GM12874 (cell line): ENCODE measurements around the gene ADAMTS15.

ENCODE experiments used
- CTCF ChIP-seq: IDR thresholded peaks from 2 replicates; pipeline ENCODE4 v1.5.1; 2011; ENCODE audit warnings: low read depth, mild to moderate bottlenecking, control low read depth, low read length, moderate library complexity; ENCODE audit not compliant: insufficient read depth

ADAMTS15 gene

GRCh38 chr11:130498181-130498580 lies 49.7 kb downstream of the ADAMTS15 start:
- no peak for TF ChIP-seq CTCF

GRCh38 chr11:130499828-130500227 lies 51.4 kb downstream of the ADAMTS15 start:
- no peak for TF ChIP-seq CTCF

GRCh38 chr11:130504317-130504716 lies 55.9 kb downstream of the ADAMTS15 start:
- TF ChIP-seq CTCF, result no peak

- TF ChIP-seq CTCF, result no peak
Observed at GRCh38 chr11:130508913-130509312, 60.5 kb downstream of the ADAMTS15 start.

- no peak for TF ChIP-seq CTCF
Observed at GRCh38 chr11:130509942-130510341, 61.5 kb downstream of the ADAMTS15 start.

- TF ChIP-seq CTCF, result no peak
Observed at GRCh38 chr11:130510407-130511006, 62.1 kb downstream of the ADAMTS15 start.

GRCh38 chr11:130511765-130512164 lies 63.3 kb downstream of the ADAMTS15 start:
- TF ChIP-seq CTCF, result no peak
